Skin epidermis (tissue), 12 donors: ENCODE measurements around the gene DDX39A.
A peak's percentile ranks its signal among the peaks of the same experiment; 100 is the strongest.
"Not testable (repeated sequence)": the region's sequence is repeated elsewhere in the genome, so short reads cannot be mapped to it uniquely, and the experiment has no call there.

Experiments used
- H3K27ac ChIP-seq, 21 experiments: fragments of 200-600 bp; sonication (generic) in 11 of 21; one replicate each; pipeline ENCODE4 v1.5.0; 2020; ENCODE audit warnings: mild to moderate bottlenecking in 3 of 21, inconsistent platforms in 2 of 21, moderate library complexity in 2 of 21
- H3K4me3 ChIP-seq, 7 experiments: fragments of 200-600 bp; sonication (generic) in 2 of 7; one replicate each; pipeline ENCODE4 v1.5.0; 2020; ENCODE audit warnings: inconsistent platforms in 2 of 7, mild to moderate bottlenecking in 2 of 7, moderate library complexity in 1 of 7

DDX39A gene

DNA sequence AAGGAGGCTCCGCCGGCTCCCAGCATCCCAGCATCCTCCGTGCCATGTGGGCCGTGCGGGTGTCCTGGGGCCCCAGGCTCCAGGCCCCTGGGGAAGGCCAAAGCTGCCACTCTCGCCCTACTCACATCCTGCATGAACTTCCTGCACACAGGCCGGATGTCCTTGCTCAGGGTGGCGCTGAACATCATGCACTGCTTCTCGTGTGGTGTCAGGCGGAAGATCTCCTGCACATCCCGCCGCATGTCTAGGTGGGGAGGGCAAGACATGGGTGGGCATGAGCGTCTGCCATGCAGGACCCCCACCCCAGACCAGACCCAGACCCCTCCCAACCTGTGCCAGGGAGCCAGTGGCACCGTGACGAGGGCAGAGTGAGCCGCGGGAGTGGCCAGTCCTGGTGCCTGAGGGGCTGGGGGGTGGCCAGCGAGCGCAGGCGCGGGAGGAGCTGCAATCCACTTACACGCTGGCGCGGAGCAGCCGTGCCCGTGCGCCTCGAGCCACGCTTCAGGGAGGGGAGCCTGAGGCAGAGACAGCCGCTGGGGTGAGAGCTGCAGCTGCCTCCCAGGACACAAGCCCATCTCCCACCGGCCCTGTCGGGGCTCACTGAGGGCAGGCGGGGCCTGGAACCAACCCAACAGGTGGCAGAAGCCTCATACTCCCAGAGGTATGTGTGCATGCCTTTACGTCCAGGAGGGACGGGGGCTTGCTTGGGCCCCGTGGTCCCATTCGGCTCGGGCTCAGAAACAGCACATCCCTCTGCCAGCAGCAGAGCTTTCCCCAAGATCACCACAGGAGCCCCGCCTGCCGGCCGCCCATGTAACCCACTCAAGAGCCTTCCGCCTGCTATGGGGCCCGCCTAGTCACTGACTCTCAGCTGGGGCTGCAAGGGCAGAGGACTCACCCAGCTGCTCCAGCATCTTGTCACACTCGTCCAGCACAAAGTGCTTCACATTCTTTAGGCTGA is 8.8 kb downstream of the DDX39A start:
- H3K27ac ChIP-seq = peak overlapping the region in 6 of 21 experiments; percentile 14 to 71 (median 26)
- no peak overlapping the region for H3K4me3 ChIP-seq

- H3K27ac ChIP-seq = peak overlapping the region in 4 of 21 experiments; percentile 14 to 71 (median 50)
- no peak overlapping the region for H3K4me3 ChIP-seq
Observed at GRCh38 chr19:14409146-14410023, 9.8 kb downstream of the DDX39A start.

- Histone ChIP-seq H3K27ac (no peak overlapping the region), H3K4me3 (no peak overlapping the region)
Observed at GRCh38 chr19:14408491-14409145, 10.5 kb downstream of the DDX39A start.

DNA sequence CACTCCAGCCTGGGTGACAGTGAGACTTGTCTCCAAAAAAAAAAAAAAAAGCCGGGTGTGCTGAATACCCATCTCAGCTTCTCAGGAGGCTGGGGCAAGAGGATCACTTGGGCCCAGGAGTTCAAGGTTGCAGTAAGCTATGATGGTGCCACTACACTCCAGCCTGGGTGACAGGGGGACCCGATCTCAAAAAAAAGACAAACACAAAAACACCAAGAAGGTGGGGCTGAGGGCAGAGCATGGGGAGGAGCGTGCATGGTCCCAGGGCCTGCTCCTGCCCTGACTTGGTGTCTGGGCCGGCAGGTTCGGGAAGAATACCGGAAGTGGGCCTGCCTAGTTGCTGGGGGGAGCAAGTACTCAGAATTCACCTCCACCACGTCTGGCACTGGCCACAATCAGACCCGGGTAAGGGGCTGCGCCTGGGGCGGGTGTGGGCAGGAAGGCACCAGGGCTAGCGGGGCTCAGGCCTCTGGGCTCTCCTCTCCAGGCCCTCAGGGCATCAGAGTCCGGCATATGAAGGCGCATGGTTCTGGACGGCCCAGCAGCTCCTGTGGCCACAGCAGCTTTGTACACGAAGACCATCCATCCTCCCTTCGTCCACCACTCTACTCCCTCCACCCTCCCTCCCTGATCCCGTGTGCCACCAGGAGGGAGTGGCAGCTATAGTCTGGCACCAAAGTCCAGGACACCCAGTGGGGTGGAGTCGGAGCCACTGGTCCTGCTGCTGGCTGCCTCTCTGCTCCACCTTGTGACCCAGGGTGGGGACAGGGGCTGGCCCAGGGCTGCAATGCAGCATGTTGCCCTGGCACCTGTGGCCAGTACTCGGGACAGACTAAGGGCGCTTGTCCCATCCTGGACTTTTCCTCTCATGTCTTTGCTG is 11.3 kb downstream of the DDX39A start:
- no peak overlapping the region for H3K4me3 ChIP-seq
- H3K27ac ChIP-seq = no peak overlapping the region

- Histone ChIP-seq H3K27ac (peak overlapping the region in 6 of 21 experiments; percentile 8 to 65 (median 48)), H3K4me3 (no peak overlapping the region)
Observed at GRCh38 chr19:14406645-14407401, 12.3 kb downstream of the DDX39A start.

DNA sequence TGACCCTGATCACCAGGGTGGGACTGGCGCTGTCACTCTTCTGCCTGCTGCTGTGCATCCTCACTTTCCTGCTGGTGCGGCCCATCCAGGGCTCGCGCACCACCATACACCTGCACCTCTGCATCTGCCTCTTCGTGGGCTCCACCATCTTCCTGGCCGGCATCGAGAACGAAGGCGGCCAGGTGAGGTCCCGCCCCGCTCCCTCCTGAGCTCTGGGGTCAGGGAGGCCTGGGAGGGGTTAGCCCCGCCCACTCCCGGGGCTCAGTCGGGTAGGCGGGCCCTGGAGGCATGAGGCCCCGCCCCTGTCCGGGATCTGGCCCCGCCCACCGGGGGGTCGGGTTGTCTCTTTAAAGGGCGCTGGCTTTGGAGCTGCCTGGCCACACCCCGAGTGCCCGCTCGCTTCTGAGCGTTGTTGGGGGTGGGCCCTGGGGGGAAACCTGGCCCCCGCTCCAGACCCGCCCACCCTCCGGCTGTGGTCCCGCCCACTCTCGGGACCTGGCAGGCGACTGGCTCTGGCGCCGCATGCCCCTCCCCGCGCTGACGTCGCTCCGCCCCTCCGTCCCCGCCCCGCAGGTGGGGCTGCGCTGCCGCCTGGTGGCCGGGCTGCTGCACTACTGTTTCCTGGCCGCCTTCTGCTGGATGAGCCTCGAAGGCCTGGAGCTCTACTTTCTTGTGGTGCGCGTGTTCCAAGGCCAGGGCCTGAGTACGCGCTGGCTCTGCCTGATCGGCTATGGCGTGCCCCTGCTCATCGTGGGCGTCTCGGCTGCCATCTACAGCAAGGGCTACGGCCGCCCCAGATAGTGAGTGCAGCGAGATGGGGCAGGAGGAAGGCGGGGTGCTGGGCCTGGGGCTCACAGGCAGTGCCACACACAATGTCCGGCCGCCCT is 13.1 kb downstream of the DDX39A start:
- Histone ChIP-seq H3K27ac (peak overlapping the region in 8 of 21 experiments; percentile 8 to 65 (median 48)), H3K4me3 (peak overlapping the region in 4 of 7 experiments; percentile 1 to 22 (median 14))

DNA sequence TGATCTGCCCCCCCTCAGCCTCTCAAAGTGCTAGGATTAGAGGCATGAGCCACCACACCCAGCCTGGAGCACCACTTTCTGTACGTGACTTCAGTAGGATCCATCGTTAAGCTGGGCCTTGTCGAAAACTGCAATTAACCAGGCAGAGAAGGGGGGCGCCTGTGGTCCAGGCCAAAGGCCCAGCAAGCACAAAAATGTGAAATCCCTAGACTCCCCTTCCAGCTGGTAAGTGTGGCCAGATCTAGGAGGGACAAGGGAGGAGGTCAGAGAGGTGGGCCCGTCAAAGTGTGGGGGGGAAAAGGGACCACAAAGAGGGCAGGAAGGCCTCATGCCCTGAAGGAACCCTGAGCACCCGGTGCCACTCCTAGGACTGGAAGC is 13.8 kb downstream of the DDX39A start:
- Histone ChIP-seq H3K4me3 (no peak overlapping the region), H3K27ac (no peak overlapping the region)

- Histone ChIP-seq H3K4me3 (no peak overlapping the region), H3K27ac (no peak overlapping the region)
Observed at GRCh38 chr19:14404312-14404711, 14.8 kb downstream of the DDX39A start.

DNA sequence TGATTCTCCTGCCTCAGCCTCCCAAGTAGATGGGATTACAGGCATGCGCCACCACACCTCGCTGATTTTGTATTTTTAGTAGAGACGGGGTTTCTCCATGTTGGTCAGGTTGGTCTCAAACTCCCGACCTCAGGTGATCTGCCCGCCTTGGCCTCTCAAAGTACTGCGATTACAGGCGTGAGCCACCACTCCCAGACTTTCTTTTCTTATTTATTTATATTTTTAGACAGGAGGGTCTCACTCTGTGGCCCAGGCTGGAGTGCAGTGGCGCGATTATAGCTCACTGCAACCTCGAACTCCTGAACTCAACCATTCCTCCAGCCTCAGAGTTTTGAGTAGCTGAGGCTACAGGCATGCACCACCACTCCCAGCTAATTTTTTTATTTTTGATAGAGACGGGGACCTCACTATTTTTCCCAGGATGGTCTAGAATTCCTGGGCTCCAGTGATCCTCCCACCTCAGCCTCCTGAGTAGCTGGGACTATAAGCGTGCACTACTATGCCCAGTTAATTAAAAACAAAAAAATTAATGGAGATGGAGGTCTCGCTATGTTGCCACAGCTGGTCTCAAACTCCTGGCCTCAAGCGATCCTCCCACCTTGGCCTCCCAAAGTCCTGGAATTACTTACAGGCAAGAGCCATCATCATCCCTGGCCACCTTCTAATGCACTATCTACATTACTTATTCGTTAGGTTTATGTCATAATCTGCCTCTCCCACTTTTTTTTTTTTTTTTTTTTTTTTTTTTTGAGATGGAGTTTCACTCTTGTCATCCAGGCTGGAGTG is 15.8 kb downstream of the DDX39A start:
- peak overlapping the region in 1 of 21 experiments; percentile 54 for H3K27ac ChIP-seq

GRCh38 chr19:14402332-14403144 is 16.6 kb downstream of the DDX39A start:
- Histone ChIP-seq H3K27ac (peak overlapping the region in 7 of 21 experiments; percentile 11 to 54 (median 24)), H3K4me3 (no peak overlapping the region)

More for the DNA sequence above, 15.8 kb downstream of the DDX39A start:
- H3K4me3 ChIP-seq = not testable (repeated sequence)

DNA sequence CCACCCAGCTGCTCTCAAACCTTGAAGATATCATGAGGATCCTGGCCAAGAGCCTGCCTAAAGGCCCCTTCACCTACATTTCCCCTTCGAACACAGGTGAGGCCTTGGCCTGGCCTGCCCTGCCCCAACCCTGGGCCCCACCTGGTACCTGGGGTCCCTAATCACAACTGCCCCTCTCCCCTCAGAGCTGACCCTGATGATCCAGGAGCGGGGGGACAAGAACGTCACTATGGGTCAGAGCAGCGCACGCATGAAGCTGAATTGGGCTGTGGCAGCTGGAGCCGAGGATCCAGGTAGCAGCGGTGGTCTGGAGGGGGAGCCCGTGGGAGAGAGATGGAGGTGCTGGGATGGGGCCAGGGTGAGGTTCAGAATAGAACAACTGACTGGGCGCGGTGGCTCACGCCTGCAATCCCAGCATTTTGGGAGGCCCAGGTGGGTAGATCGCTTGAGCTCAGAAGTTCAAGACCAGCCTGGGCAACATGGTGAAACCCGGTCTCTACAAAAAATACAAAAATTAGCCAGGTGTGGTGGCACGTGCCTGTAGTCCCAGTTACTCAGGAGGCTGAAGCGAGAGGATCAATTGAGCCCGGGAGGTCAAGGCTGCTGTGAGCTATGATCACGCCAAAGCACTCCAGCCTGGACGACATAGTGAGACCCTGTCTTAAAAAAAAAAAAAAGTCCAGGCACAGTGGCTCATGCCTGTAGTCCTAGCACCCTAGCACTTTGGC is 17.5 kb downstream of the DDX39A start:
- Histone ChIP-seq H3K27ac (peak overlapping the region in 4 of 21 experiments; percentile 11 to 50 (median 24)), H3K4me3 (no peak overlapping the region)

DNA sequence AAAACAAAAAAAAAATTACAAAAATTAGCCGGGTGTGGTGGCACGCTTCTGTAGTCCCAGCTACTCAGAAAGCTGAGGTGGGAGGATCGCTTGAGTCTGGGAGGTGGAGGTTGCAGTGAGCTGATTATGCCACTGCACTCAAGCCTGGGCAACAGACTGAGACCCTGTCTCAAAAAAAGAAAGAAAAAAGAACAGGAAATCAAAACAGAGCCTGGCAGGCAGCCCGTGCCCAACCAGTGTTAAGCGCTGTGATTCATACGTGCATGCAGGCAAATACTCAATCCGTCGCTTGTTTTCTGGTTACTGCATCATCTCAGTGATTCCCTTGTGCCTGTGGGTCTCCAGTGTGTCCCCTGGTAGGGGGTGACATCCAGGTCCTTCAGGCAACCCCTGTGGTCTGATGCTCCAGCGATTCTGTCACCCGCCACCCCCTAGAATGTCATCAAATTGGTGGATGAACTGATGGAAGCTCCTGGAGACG is 18.1 kb downstream of the DDX39A start:
- Histone ChIP-seq H3K27ac (no peak overlapping the region), H3K4me3 (no peak overlapping the region)

GRCh38 chr19:14397168-14397567 is 22.0 kb downstream of the DDX39A start:
- H3K27ac ChIP-seq, H3K4me3 ChIP-seq: not testable (repeated sequence)

DNA sequence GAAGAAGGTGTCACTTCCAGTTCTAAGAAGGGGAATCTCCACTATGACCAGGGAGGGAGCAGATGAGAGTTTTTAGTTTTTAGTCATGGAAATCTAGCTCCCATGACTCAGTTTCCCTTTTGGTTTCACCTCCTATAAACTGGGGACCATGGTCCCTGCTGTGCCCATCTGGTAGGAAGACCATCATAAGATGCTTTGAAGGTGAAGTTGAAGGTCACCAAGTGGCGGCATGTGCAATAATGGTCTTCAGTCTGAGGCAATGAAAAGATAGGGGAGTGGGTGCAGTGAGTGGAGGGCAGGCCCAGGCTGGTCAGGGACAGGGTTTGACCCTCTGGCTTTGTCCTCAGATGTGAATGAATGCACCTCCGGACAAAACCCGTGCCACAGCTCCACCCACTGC is 22.4 kb downstream of the DDX39A start:
- H3K4me3 ChIP-seq, H3K27ac ChIP-seq: not testable (repeated sequence)
